NCI-H446 treated with DMSO at 0.1 percent for 48 hours (cell line): Measurements from ENCODE around the gene MAP9.
"Not testable (repeated sequence)": the region's sequence is repeated elsewhere in the genome, so short reads cannot be mapped to it uniquely, and the experiment has no call there.

Source experiments
- DNase-seq: peaks from one replicate; lab custom pipeline; 2025; lab: John Stamatoyannopoulos, UW

Gene MAP9

GRCh38 chr4:155342142-155342541 is 34.6 kb downstream of the MAP9 start:
- DNase-seq: no peak

GRCh38 chr4:155339999-155340398 is 36.8 kb downstream of the MAP9 start:
- DNase-seq: no peak

GRCh38 chr4:155339588-155339987 is 37.2 kb downstream of the MAP9 start:
- no peak for DNase-seq

DNA sequence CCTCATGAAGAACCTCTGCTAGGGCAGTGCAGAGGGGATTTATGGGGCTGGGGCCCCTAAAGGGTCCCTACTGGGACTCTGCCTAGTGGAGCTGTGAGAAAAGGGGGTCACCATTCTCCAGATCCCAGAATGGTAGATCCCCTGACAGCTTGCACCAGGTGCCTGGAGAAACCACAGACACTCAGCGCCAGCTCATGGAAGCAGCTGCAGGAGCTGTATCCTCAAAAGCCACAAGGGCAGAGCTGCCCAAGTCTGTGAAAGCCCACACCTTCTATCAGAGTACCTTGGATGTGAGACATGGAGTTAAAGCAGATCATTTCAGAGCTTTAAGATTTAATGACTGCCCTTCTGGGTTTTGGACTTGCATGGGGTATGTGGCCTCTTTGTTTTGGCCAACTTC is 38.6 kb downstream of the MAP9 start:
- DNase-seq: no peak

DNA sequence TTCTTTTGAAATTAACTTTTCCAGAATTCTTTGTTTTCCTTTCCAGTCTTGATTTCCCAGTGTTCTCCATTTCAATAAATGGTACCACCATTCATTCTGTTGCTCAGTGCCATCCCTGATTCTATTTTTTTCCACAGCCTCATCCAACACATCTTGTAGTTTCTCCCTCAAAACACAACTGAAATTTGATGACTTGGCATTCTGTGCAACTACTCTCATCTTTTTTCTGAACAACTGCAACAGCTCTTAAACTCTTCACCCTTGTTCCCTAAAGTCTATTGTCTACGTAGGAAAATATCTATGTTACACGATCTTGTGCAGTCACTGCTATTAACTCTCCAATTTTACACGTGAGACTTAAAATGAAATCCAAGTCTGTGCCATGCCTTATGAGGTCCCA is 40.5 kb downstream of the MAP9 start:
- no peak for DNase-seq

- no peak for DNase-seq
Observed at GRCh38 chr4:155331478-155331877, 45.3 kb downstream of the MAP9 start.

- DNase-seq: no peak
Observed at GRCh38 chr4:155322782-155323181, 54.0 kb downstream of the MAP9 start.

- no peak for DNase-seq
Observed at GRCh38 chr4:155321006-155321405, 55.8 kb downstream of the MAP9 start.

GRCh38 chr4:155319516-155319915 is 57.2 kb downstream of the MAP9 start:
- DNase-seq: no peak

DNA sequence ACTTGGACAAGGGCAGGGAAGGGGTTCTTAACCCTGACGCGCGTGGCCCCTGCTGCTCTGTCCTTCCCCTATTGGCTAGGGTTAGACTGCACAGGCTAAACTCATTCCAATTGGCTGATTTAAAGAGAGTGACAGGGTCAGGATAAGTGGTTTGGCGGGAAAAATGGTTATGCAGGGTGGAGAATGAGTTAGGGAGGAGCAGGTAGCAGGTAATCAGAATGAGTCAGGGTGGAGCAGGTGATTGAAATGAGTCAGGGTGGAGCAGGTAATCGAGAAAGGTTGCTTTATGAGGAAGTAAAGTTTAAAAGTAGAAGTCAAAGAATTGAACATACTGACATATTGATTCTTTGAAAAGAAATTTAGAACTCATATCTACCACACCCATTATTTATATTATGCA is 64.7 kb downstream of the MAP9 start:
- DNase-seq: not testable (repeated sequence)

GRCh38 chr4:155307731-155308277 is 69.0 kb downstream of the MAP9 start:
- DNase-seq: no peak

DNA sequence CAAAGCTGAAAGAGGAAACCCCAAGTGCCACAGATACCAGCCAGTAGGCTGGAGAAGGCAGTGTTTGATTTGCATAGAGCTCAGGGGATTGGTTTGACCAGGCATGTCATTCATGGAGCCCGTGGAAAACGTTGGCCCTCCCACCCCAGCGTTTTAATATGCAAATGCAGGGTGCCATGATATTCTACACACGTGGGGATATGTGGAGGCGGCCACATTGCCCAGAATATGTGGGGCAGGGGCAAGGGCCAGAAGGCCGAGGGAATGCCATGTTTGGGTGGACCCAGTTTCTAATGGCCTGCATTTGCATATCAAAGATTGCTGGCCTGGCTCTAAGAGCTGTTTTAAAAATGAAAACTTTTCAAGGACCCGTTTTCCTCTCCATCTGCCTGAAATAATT is 71.1 kb downstream of the MAP9 start:
- DNase-seq: no peak

GRCh38 chr4:155304375-155304774 is 72.4 kb downstream of the MAP9 start:
- DNase-seq: no peak

- no peak for DNase-seq
Observed at GRCh38 chr4:155299103-155299502, 77.7 kb downstream of the MAP9 start.
